Transverse colon (tissue), 3 donors: ENCODE data around the gene SIN3A.

Experiments
- CTCF ChIP-seq, 5 experiments: fragments of 200-600 bp in 3 of 5; fragments of 450-650 bp in 2 of 5; sonication (generic) in 3 of 5; IDR thresholded peaks; 1 replicate in 2 of 5; 2 replicates in 3 of 5; pipeline ENCODE4 v1.5.1; 2016 to 2017; ENCODE audit warnings: antibody characterized with exemption in 5 of 5, inconsistent platforms in 3 of 5, mild to moderate bottlenecking in 2 of 5, moderate library complexity in 1 of 5
- EP300 ChIP-seq: sonication (generic); formaldehyde crosslinking; IDR thresholded peaks from one replicate; pipeline ENCODE4 v1.6.1; 2017; ENCODE audit warnings: antibody characterized with exemption, low read depth
- POLR2A ChIP-seq: fragments of 450-650 bp; IDR thresholded peaks from one replicate; pipeline ENCODE4 v1.6.1; 2016; ENCODE audit warnings: antibody characterized with exemption, mild to moderate bottlenecking, moderate library complexity

DNA sequence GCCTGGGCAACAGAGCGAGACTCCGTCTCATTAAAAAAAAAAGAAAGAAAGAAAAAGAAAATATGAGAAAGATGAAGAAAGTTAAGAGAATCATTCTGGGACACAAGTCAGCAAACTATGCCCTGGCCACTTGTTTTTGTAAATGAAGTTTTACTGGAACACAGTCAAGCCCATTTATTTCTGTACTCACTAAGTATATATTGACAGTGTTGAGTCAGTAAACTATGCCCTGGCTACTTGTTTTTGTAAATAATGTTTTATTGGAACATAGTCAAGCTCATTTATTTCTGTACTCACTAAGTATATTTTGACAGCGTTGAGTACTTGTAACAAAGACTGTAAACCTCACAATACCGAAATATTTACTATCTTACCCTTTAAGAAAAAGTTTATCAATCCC, 42.2 kb upstream of the SIN3A start:
- TF ChIP-seq CTCF (IDR thresholded peaks at IDR 0.05) (no peak), POLR2A (no peak), EP300 (no peak)
